ENCODE measurements around the gene CLDN20.

Gene CLDN20

GRCh38 chr6:155273431-155273830 lies 9.6 kb downstream of the CLDN20 start:
- no peak overlapping the region for H3K27ac ChIP-seq (ENCODE audit: low read length)
- H3K4me2 ChIP-seq (ENCODE audit: low read length) = no peak overlapping the region
- H2AFZ ChIP-seq (ENCODE audit: low read depth, low read length) = no peak overlapping the region
- H4K20me1 ChIP-seq (ENCODE audit: insufficient read depth, low read length) = no peaks in the 10 kb centered on the region
- TF ChIP-seq CTCF (IDR thresholded peaks at IDR 0.05; ENCODE audit: low read depth, low read length) = no peak
- no peak for TF ChIP-seq EZH2phosphoT487 (IDR thresholded peaks at IDR 0.05; ENCODE audit: low read depth)
- no peaks in the 10 kb centered on the region for H3K4me1 ChIP-seq (ENCODE audit: low read length)
- no peaks in the 10 kb centered on the region for H3K9me3 ChIP-seq (ENCODE audit: insufficient read depth, low read length)
- no peak overlapping the region for H3K4me3 ChIP-seq (ENCODE audit: low read length)
- H3K27me3 ChIP-seq (ENCODE audit: low read depth, low read length) = no peaks in the 10 kb centered on the region
- no peaks in the 10 kb centered on the region for H3K36me3 ChIP-seq (replicated peaks; ENCODE audit: low read depth, low read length)
- H3K79me2 ChIP-seq (ENCODE audit: low read length) = no peaks in the 10 kb centered on the region
- no peak overlapping the region for H3K9ac ChIP-seq (ENCODE audit: low read length)

- TF ChIP-seq EZH2phosphoT487 (IDR thresholded peaks at IDR 0.05; ENCODE audit: low read depth) (no peak), CTCF (IDR thresholded peaks at IDR 0.05; ENCODE audit: low read depth, low read length) (no peak)
- no peak overlapping the region for H3K4me2 ChIP-seq (ENCODE audit: low read length)
- H3K9me3 ChIP-seq (ENCODE audit: insufficient read depth, low read length) = no peaks in the 10 kb centered on the region
- no peak overlapping the region for H3K4me3 ChIP-seq (ENCODE audit: low read length)
- H3K4me1 ChIP-seq (ENCODE audit: low read length) = no peaks in the 10 kb centered on the region
- H3K9ac ChIP-seq (ENCODE audit: low read length) = no peak overlapping the region
- no peak overlapping the region for H3K27ac ChIP-seq (ENCODE audit: low read length)
- H3K79me2 ChIP-seq (ENCODE audit: low read length) = no peaks in the 10 kb centered on the region
- no peaks in the 10 kb centered on the region for H3K36me3 ChIP-seq (replicated peaks; ENCODE audit: low read depth, low read length)
- no peaks in the 10 kb centered on the region for H3K27me3 ChIP-seq (ENCODE audit: low read depth, low read length)
- no peak overlapping the region for H2AFZ ChIP-seq (ENCODE audit: low read depth, low read length)
- no peaks in the 10 kb centered on the region for H4K20me1 ChIP-seq (ENCODE audit: insufficient read depth, low read length)
These were observed 10.3 kb downstream of the CLDN20 start for GRCh38 chr6:155274106-155274505.

- no peak overlapping the region for H3K4me3 ChIP-seq (ENCODE audit: low read length)
- H3K4me2 ChIP-seq (ENCODE audit: low read length) = no peak overlapping the region
- no peak overlapping the region for H3K27ac ChIP-seq (ENCODE audit: low read length)
- H3K79me2 ChIP-seq (ENCODE audit: low read length) = no peaks in the 10 kb centered on the region
- no peaks in the 10 kb centered on the region for H3K27me3 ChIP-seq (ENCODE audit: low read depth, low read length)
- no peaks in the 10 kb centered on the region for H4K20me1 ChIP-seq (ENCODE audit: insufficient read depth, low read length)
- H3K9me3 ChIP-seq (ENCODE audit: insufficient read depth, low read length) = no peaks in the 10 kb centered on the region
- no peak overlapping the region for H3K9ac ChIP-seq (ENCODE audit: low read length)
- no peaks in the 10 kb centered on the region for H3K4me1 ChIP-seq (ENCODE audit: low read length)
- no peak for TF ChIP-seq EZH2phosphoT487 (IDR thresholded peaks at IDR 0.05; ENCODE audit: low read depth)
- TF ChIP-seq CTCF (IDR thresholded peaks at IDR 0.05; ENCODE audit: low read depth, low read length) = no peak
- H2AFZ ChIP-seq (ENCODE audit: low read depth, low read length) = no peak overlapping the region
- no peaks in the 10 kb centered on the region for H3K36me3 ChIP-seq (replicated peaks; ENCODE audit: low read depth, low read length)
These were observed 10.7 kb downstream of the CLDN20 start for GRCh38 chr6:155274533-155274932.

GRCh38 chr6:155275808-155276480 lies 12.1 kb downstream of the CLDN20 start:
- Histone ChIP-seq H3K27me3 (ENCODE audit: low read depth, low read length) (no peaks in the 10 kb centered on the region), H3K4me3 (ENCODE audit: low read length) (no peak overlapping the region), H3K27ac (ENCODE audit: low read length) (no peak overlapping the region), H3K36me3 (replicated peaks; ENCODE audit: low read depth, low read length) (no peaks in the 10 kb centered on the region), H3K4me2 (ENCODE audit: low read length) (no peak overlapping the region), H3K79me2 (ENCODE audit: low read length) (no peaks in the 10 kb centered on the region), H4K20me1 (ENCODE audit: insufficient read depth, low read length) (no peaks in the 10 kb centered on the region), H3K4me1 (ENCODE audit: low read length) (no peaks in the 10 kb centered on the region), H3K9me3 (ENCODE audit: insufficient read depth, low read length) (no peaks in the 10 kb centered on the region), H3K9ac (ENCODE audit: low read length) (no peak overlapping the region), H2AFZ (ENCODE audit: low read depth, low read length) (no peak overlapping the region)
- TF ChIP-seq CTCF (IDR thresholded peaks at IDR 0.05; ENCODE audit: low read depth, low read length) (no peak), EZH2phosphoT487 (IDR thresholded peaks at IDR 0.05; ENCODE audit: low read depth) (no peak)

Data from OCI-LY3 (cell line).